Right atrium auricular region (tissue), 2 donors: Measurements from ENCODE around the gene SPRING1. TPM values are rescaled to one million over a fixed set of nuclear protein-coding genes. Genes with fewer than 3 reads are reported as not detected.

ENCODE experiments used
- DNase-seq: peaks from one replicate; pipeline ENCODE4 v3.0.0-alpha.2; 2019; ENCODE audit warnings: low spot score
- H3K27ac ChIP-seq, 2 donors: fragments of 200-600 bp; sonication (generic); 1 replicate in 1 of 2; 2 replicates in 1 of 2; pipeline ENCODE4 v1.5.1; 2016 to 2019
- H3K27me3 ChIP-seq, 2 donors: fragments of 200-600 bp; sonication (generic); one replicate each; pipeline versions ENCODE4 v1.5.1 to v1.6.0; 2017 to 2019
- H3K36me3 ChIP-seq: fragments of 200-600 bp; sonication (generic); one replicate; pipeline ENCODE4 v1.5.1; 2016
- H3K4me1 ChIP-seq, 2 donors: fragments of 200-600 bp; sonication (generic); one replicate each; pipeline versions ENCODE4 v1.5.1 to v1.6.0; 2017 to 2019
- H3K4me3 ChIP-seq, 2 donors: fragments of 200-600 bp; sonication (generic); 1 replicate in 1 of 2; 2 replicates in 1 of 2; pipeline ENCODE4 v1.5.1; 2017 to 2019; ENCODE audit warnings: mild to moderate bottlenecking in 1 of 2, moderate library complexity in 1 of 2
- H3K9me3 ChIP-seq, 2 donors: fragments of 200-600 bp; sonication (generic); one replicate each; pipeline ENCODE4 v1.5.1; 2019
- CTCF ChIP-seq, 2 donors: fragments of 200-600 bp; sonication (generic); IDR thresholded peaks; one replicate each; pipeline ENCODE4 v1.5.1; 2019; ENCODE audit warnings: antibody characterized with exemption in 2 of 2
- total RNA-seq, 2 donors: library from RNA; depleted of rRNA; stranded (reverse); fragments of >200 nt; gene quantifications; one replicate each; pipeline ENCODE4 v1.1.0, GENCODE V29; 2016

Gene SPRING1
- total RNA-seq, result 10 to 100 TPM in 1 of 2 donors, 1 to 10 TPM in 1; 9.4 to 12.0 TPM

GRCh38 chr12:116737774-116738657, at the start of gene SPRING1, which contains the start of gene RNFT2:
Gene SPRING1 (minus strand): TSS chr12:116738069. CDS start chr12:116737900, 169 bp downstream.
Gene RNFT2 (plus strand): TSS chr12:116738315. CDS start chr12:116740498, 2,183 bp downstream.
- TF ChIP-seq CTCF (IDR thresholded peaks at IDR 0.05), result no peak
- Histone ChIP-seq H3K36me3 (peaks cover 9% of the 10 kb centered on the region), H3K9me3 (no peaks in the 10 kb centered on the region), H3K4me3 (peak within 1 kb of the TSS; percentile 87 to 93), H3K4me1 (peaks cover 0 to 19% of the 10 kb centered on the region in 2 donors), H3K27me3 (no peaks in the 10 kb centered on the region), H3K27ac (peak within 1 kb of the TSS; percentile 70 to 77)
- peak; percentile 99 for DNase-seq

GRCh38 chr12:116784238-116784612, 46.4 kb upstream of the SPRING1 start:
- no peak for DNase-seq
- Histone ChIP-seq H3K4me1 (no peaks in the 10 kb centered on the region), H3K27me3 (no peaks in the 10 kb centered on the region), H3K27ac (no peak overlapping the region), H3K4me3 (no peak overlapping the region), H3K9me3 (no peaks in the 10 kb centered on the region), H3K36me3 (no peaks in the 10 kb centered on the region)
- no peak for TF ChIP-seq CTCF (IDR thresholded peaks at IDR 0.05)

- H3K9me3 ChIP-seq, result no peaks in the 10 kb centered on the region
- no peaks in the 10 kb centered on the region for H3K36me3 ChIP-seq
- H3K27me3 ChIP-seq, result no peaks in the 10 kb centered on the region
- no peak overlapping the region for H3K4me3 ChIP-seq
- H3K27ac ChIP-seq, result no peak overlapping the region
- TF ChIP-seq CTCF (IDR thresholded peaks at IDR 0.05), result no peak
- DNase-seq, result no peak
- no peaks in the 10 kb centered on the region for H3K4me1 ChIP-seq
These were observed 45.8 kb upstream of the SPRING1 start for GRCh38 chr12:116783525-116784237.

- H3K9me3 ChIP-seq, result no peaks in the 10 kb centered on the region
- H3K27ac ChIP-seq, result no peak overlapping the region
- TF ChIP-seq CTCF (IDR thresholded peaks at IDR 0.05), result no peak
- no peak overlapping the region for H3K4me3 ChIP-seq
- DNase-seq, result no peak
- H3K4me1 ChIP-seq, result no peaks in the 10 kb centered on the region
- H3K36me3 ChIP-seq, result no peaks in the 10 kb centered on the region
- H3K27me3 ChIP-seq, result no peaks in the 10 kb centered on the region
These were observed 43.1 kb upstream of the SPRING1 start for GRCh38 chr12:116780942-116781341.

- Histone ChIP-seq H3K4me3 (no peak overlapping the region), H3K4me1 (no peaks in the 10 kb centered on the region), H3K9me3 (no peaks in the 10 kb centered on the region), H3K27ac (no peak overlapping the region), H3K36me3 (no peaks in the 10 kb centered on the region), H3K27me3 (no peaks in the 10 kb centered on the region)
- TF ChIP-seq CTCF (IDR thresholded peaks at IDR 0.05), result no peak
- no peak for DNase-seq
These were observed 41.7 kb upstream of the SPRING1 start for GRCh38 chr12:116779597-116779996.
